Urinary bladder (tissue), 4 donors: ENCODE measurements around the gene MLST8. TPM values are rescaled to one million over a fixed set of nuclear protein-coding genes. Genes with fewer than 3 reads are reported as not detected.

Experiments
- DNase-seq: peaks from one replicate; pipeline ENCODE4 v3.0.0-alpha.2; 2015; ENCODE audit errors: extremely low spot score
- H3K27ac ChIP-seq: one replicate; pipeline ENCODE4 v1.5.1; 2013; ENCODE audit warnings: low read depth, mild to moderate bottlenecking, moderate library complexity
- H3K36me3 ChIP-seq: one replicate; pipeline ENCODE4 v1.6.1; 2013; ENCODE audit warnings: mild to moderate bottlenecking, moderate library complexity; ENCODE audit not compliant: insufficient read depth
- H3K4me1 ChIP-seq: one replicate; pipeline ENCODE4 v1.6.1; 2013; ENCODE audit warnings: mild to moderate bottlenecking, moderate library complexity; ENCODE audit not compliant: insufficient read depth
- H3K4me3 ChIP-seq: one replicate; pipeline ENCODE4 v1.5.1; 2013; ENCODE audit warnings: low read depth, low read length
- WGBS: extraction: QIAGEN DNeasy Blood & Tissue Kit; methylation state at CpG from one replicate; pipeline ENCODE4 v1.1.7; 2013; 5-methylcytosine and 5-hydroxymethylcytosine counted together
- polyA plus RNA-seq: library from polyadenylated mRNA; stranded (reverse); fragments of 200-250 nt; gene quantifications from one replicate; pipeline ENCODE4 v1.2.3, GENCODE V29; 2013
- total RNA-seq: library from RNA; depleted of rRNA; stranded (reverse); fragments of >200 nt; gene quantifications from one replicate; pipeline ENCODE4 v1.2.3, GENCODE V29; 2014
- donor health status: healthy with polysubstance abuse.
- donor health status: healthy.

The MLST8 gene
- total and polyA plus RNA-seq, 2 donors = 9.3 to 50.4 TPM

GRCh38 chr16:2211923-2212347, 6.7 kb downstream of the MLST8 start:
- no peaks in the 10 kb centered on the region for H3K36me3 ChIP-seq
- H3K4me3 ChIP-seq = no peak overlapping the region
- WGBS = 81% methylated on average over 11 of the region's 11 CpGs
- no peaks in the 10 kb centered on the region for H3K4me1 ChIP-seq
- no peak overlapping the region for H3K27ac ChIP-seq
- no peak for DNase-seq

GRCh38 chr16:2212362-2213324, 7.4 kb downstream of the MLST8 start:
- no peaks in the 10 kb centered on the region for H3K36me3 ChIP-seq
- DNase-seq = no peak
- H3K4me1 ChIP-seq = no peaks in the 10 kb centered on the region
- 74% methylated on average over 19 of the region's 19 CpGs for WGBS
- no peak overlapping the region for H3K4me3 ChIP-seq
- H3K27ac ChIP-seq = no peak overlapping the region

GRCh38 chr16:2213817-2214718, 8.8 kb downstream of the MLST8 start:
- under 1% methylated on average over 98 of the region's 98 CpGs for WGBS
- Histone ChIP-seq H3K36me3 (no peaks in the 10 kb centered on the region), H3K4me1 (no peaks in the 10 kb centered on the region), H3K27ac (peak overlapping the region; percentile 70), H3K4me3 (peak overlapping the region; percentile 68)
- DNase-seq = no peak

- peak within 1 kb of the TSS; percentile 70 for H3K27ac ChIP-seq
- no peaks in the 10 kb centered on the region for H3K36me3 ChIP-seq
- WGBS = 1% methylated on average over 48 of the region's 48 CpGs
- H3K4me1 ChIP-seq = no peaks in the 10 kb centered on the region
- peak within 1 kb of the TSS; percentile 68 for H3K4me3 ChIP-seq
- no peak for DNase-seq
These were observed 9.4 kb downstream of the MLST8 start, which contains the start of gene PGP for GRCh38 chr16:2214719-2214968. TSS of gene PGP (minus strand) at chr16:2214840. CDS start at chr16:2214777, 63 bp downstream.

- H3K4me1 ChIP-seq = no peaks in the 10 kb centered on the region
- DNase-seq = no peak
- no peak overlapping the region for H3K27ac ChIP-seq
- no peak overlapping the region for H3K4me3 ChIP-seq
- H3K36me3 ChIP-seq = no peaks in the 10 kb centered on the region
- 94% methylated on average over 4 of the region's 4 CpGs for WGBS
These were observed 11.1 kb downstream of the MLST8 start for GRCh38 chr16:2216330-2216729.

- Histone ChIP-seq H3K36me3 (no peaks in the 10 kb centered on the region), H3K4me1 (no peaks in the 10 kb centered on the region), H3K27ac (peak within 1 kb of the TSS; percentile 82), H3K4me3 (peak within 1 kb of the TSS; percentile 86)
- WGBS = under 1% methylated on average over 82 of the region's 82 CpGs
- peak; percentile 95 for DNase-seq
These were observed 18.1 kb downstream of the MLST8 start, which contains the start of gene E4F1 for GRCh38 chr16:2223221-2223941. TSS of gene E4F1 (plus strand) at chr16:2223591. CDS start at chr16:2223614, 23 bp downstream.

- H3K4me3 ChIP-seq = peak overlapping the region; percentile 86
- DNase-seq = no peak
- no peaks in the 10 kb centered on the region for H3K4me1 ChIP-seq
- peak overlapping the region; percentile 66 for H3K27ac ChIP-seq
- 6% methylated on average over 22 of the region's 22 CpGs for WGBS
- no peaks in the 10 kb centered on the region for H3K36me3 ChIP-seq
These were observed 18.8 kb downstream of the MLST8 start for GRCh38 chr16:2223942-2224486.

GRCh38 chr16:2226245-2226793, 21.1 kb downstream of the MLST8 start:
- DNase-seq = no peak
- Histone ChIP-seq H3K36me3 (peaks cover 2% of the 10 kb centered on the region), H3K4me3 (no peak overlapping the region), H3K4me1 (no peaks in the 10 kb centered on the region), H3K27ac (no peak overlapping the region)
- WGBS = 69% methylated on average over 9 of the region's 9 CpGs

GRCh38 chr16:2226918-2227317, 21.7 kb downstream of the MLST8 start:
- Histone ChIP-seq H3K36me3 (peaks cover 2% of the 10 kb centered on the region), H3K4me3 (no peak overlapping the region), H3K27ac (no peak overlapping the region), H3K4me1 (no peaks in the 10 kb centered on the region)
- WGBS = 93% methylated on average over 6 of the region's 6 CpGs
- DNase-seq = no peak

GRCh38 chr16:2228161-2228824, 23.0 kb downstream of the MLST8 start:
- Histone ChIP-seq H3K4me3 (no peak overlapping the region), H3K36me3 (peaks cover 14% of the 10 kb centered on the region), H3K4me1 (no peaks in the 10 kb centered on the region), H3K27ac (no peak overlapping the region)
- no peak for DNase-seq
- WGBS = 89% methylated on average over 25 of the region's 25 CpGs

GRCh38 chr16:2229091-2229490, 23.8 kb downstream of the MLST8 start:
- 85% methylated on average over 12 of the region's 12 CpGs for WGBS
- Histone ChIP-seq H3K36me3 (peaks cover 16% of the 10 kb centered on the region), H3K4me1 (no peaks in the 10 kb centered on the region), H3K4me3 (no peak overlapping the region), H3K27ac (no peak overlapping the region)
- DNase-seq = no peak

- Histone ChIP-seq H3K36me3 (peaks cover 16% of the 10 kb centered on the region), H3K27ac (no peak overlapping the region), H3K4me1 (no peaks in the 10 kb centered on the region), H3K4me3 (no peak overlapping the region)
- WGBS = 91% methylated on average over 23 of the region's 23 CpGs
- no peak for DNase-seq
These were observed 24.5 kb downstream of the MLST8 start for GRCh38 chr16:2229632-2230250.
